Thyroid gland (tissue), 4 donors: ENCODE results near the gene SCGB2B2. TPM values are rescaled to one million over a fixed set of nuclear protein-coding genes. Genes with fewer than 3 reads are reported as not detected.

Source experiments
- DNase-seq, 2 donors: peaks; one replicate each; pipeline ENCODE4 v3.0.0-alpha.2; 2019
- H3K27ac ChIP-seq, 3 donors: fragments of 200-600 bp; sonication (generic); 1 replicate in 2 of 3; 2 replicates in 1 of 3; pipeline ENCODE4 v1.5.1; 2016 to 2019; ENCODE audit warnings: mild to moderate bottlenecking in 1 of 3, moderate library complexity in 1 of 3
- H3K27me3 ChIP-seq: fragments of 200-600 bp; sonication (generic); one replicate; pipeline ENCODE4 v1.5.1; 2019
- H3K36me3 ChIP-seq, 2 donors: fragments of 200-600 bp; sonication (generic); one replicate each; pipeline ENCODE4 v1.5.1; 2016 to 2019
- H3K4me1 ChIP-seq, 2 donors: fragments of 200-600 bp; sonication (generic); one replicate each; pipeline ENCODE4 v1.5.1; 2017 to 2019
- H3K4me3 ChIP-seq, 3 donors: fragments of 200-600 bp; sonication (generic); replicated peaks in 1 of 3; 1 replicate in 2 of 3; 2 replicates in 1 of 3; pipeline ENCODE4 v1.5.1; 2016; ENCODE audit warnings: mild to moderate bottlenecking in 1 of 3
- H3K9me3 ChIP-seq: fragments of 200-600 bp; sonication (generic); one replicate; pipeline ENCODE4 v1.5.1; 2017
- POLR2A ChIP-seq, 2 donors: fragments of 450-650 bp; IDR thresholded peaks; one replicate each; pipeline ENCODE4 v1.6.1; 2017; ENCODE audit warnings: antibody characterized with exemption in 2 of 2, mild to moderate bottlenecking in 2 of 2, moderate library complexity in 1 of 2
- WGBS, 2 donors: methylation state at CpG; one replicate each; pipeline ENCODE4 v1.1.5; 2017; 5-methylcytosine and 5-hydroxymethylcytosine counted together
- intact Hi-C: fragments of 100-400 bp; cut with DNase I; formaldehyde crosslinking; loops from one replicate; pipeline ENCODE4 v1.15.1; 2023
- total RNA-seq, 4 donors: library from RNA; depleted of rRNA; stranded (reverse); fragments of >200 nt; gene quantifications; one replicate each; pipeline ENCODE4 v1.2.3, GENCODE V29; 2016
- TF ChIP-seq, protein P1 (sequence below), 6 experiments: fragments of 200-600 bp in 3 of 6; fragments of 450-650 bp in 3 of 6; sonication (generic) in 3 of 6; IDR thresholded peaks; one replicate each; pipeline ENCODE4 v1.5.1; 2016 to 2019; ENCODE audit warnings: antibody characterized with exemption in 6 of 6, mild to moderate bottlenecking in 2 of 6, inconsistent platforms in 1 of 6, moderate library complexity in 1 of 6

Gene SCGB2B2
- total RNA-seq, 4 donors from 2014 or later = 1.0 to 2.0 (median 1.5) TPM

DNA sequence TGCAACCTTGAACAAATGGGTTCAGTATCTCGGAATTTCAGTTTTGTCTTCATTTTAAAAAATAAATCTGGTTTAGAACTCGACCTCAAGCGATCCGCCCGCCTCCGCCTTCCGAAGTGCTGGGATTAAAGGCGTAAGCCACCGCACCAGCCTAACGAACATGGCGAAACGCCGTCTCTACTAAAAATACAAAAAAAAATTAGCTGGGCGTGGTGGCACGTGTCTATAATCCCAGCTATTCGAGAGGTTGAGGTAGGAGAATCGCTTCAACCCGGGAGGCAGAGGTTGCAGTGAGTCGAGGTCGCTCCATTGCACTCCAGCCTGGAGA lies 1.1 kb upstream of the SCGB2B2 start:
- TF ChIP-seq, protein P1, sequence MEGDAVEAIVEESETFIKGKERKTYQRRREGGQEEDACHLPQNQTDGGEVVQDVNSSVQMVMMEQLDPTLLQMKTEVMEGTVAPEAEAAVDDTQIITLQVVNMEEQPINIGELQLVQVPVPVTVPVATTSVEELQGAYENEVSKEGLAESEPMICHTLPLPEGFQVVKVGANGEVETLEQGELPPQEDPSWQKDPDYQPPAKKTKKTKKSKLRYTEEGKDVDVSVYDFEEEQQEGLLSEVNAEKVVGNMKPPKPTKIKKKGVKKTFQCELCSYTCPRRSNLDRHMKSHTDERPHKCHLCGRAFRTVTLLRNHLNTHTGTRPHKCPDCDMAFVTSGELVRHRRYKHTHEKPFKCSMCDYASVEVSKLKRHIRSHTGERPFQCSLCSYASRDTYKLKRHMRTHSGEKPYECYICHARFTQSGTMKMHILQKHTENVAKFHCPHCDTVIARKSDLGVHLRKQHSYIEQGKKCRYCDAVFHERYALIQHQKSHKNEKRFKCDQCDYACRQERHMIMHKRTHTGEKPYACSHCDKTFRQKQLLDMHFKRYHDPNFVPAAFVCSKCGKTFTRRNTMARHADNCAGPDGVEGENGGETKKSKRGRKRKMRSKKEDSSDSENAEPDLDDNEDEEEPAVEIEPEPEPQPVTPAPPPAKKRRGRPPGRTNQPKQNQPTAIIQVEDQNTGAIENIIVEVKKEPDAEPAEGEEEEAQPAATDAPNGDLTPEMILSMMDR (IDR thresholded peaks at IDR 0.05) = no peak
- TF ChIP-seq POLR2A (IDR thresholded peaks at IDR 0.05) = no peak

DNA sequence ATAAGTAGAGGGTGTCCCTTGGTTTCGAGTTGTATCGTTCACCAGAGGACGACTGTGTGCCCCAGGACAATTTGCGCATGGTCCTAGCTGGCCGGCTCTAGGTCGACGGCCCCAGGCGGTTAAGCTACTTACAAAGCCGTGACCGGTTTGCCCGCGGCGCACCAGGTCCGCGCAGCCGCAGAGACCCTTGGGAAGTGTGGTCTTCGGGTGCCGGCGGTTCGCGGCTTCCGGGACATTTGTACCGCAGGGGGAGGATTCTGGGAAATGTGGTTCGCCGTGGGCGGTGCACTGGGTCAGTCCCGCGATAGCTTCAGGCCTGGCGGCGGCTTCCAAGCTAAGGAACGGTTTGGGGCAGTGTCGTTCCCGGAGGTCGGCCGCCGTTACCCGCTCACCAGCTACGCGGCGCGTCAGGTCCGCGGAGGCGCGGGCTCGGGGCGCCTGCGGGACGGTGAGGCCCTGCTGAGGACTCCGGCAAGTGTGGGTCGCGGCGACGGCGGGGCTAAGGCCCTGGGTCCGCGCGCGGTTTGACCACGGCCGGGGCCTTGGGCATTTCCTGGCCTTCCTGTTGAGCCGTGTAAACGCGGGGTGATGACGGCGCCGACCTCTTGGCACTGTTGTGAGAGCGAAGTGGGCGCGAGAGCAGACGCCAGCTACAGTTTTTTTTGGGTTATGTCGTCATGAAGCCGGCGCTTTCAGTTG lies 576 bp upstream of the SCGB2B2 start, which contains the start of gene ZNF302:
Gene ZNF302 (plus strand): TSS at position 293 of the 699 bp plus-strand sequence. CDS start 1,127 bp downstream, outside the sequence.
- whole genome bisulfite sequencing, 2 donors = 0 to 1% methylated on average over 12 to 23 of the region's 74 CpGs
- Histone ChIP-seq H3K9me3 (no peaks in the 10 kb centered on the region), H3K4me3 (peak within 1 kb of the TSS; percentile 28 to 83 (median 80)), H3K4me1 (peaks cover 15 to 25% of the 10 kb centered on the region in 2 donors), H3K36me3 (peaks cover 20 to 28% of the 10 kb centered on the region in 2 donors), H3K27ac (peak within 1 kb of the TSS; percentile 92 to 95 (median 94)), H3K27me3 (no peaks in the 10 kb centered on the region)
- DNase-seq = peak; percentile 97
- peak in 1 of 2 donors; percentile 87 for TF ChIP-seq POLR2A (IDR thresholded peaks at IDR 0.05)
- TF ChIP-seq, protein P1 (IDR thresholded peaks at IDR 0.05) = peak in 1 of 6 experiments; percentile 7
- intact Hi-C loops = no loop called here

More for the DNA sequence above, 1.1 kb upstream of the SCGB2B2 start:
- H3K27ac ChIP-seq = peak overlapping the region; percentile 92 to 95 (median 94)
- peaks cover 15 to 25% of the 10 kb centered on the region in 2 donors for H3K4me1 ChIP-seq
- no peaks in the 10 kb centered on the region for H3K9me3 ChIP-seq
- H3K4me3 ChIP-seq = peak overlapping the region; percentile 28 to 83 (median 80)
- no peak for DNase-seq
- H3K36me3 ChIP-seq = peaks cover 24 to 33% of the 10 kb centered on the region in 2 donors
- 3 to 10% methylated on average over 20 of the region's 20 CpGs for WGBS, 2 donors
- intact Hi-C loops = no loop called here
- no peaks in the 10 kb centered on the region for H3K27me3 ChIP-seq

DNA sequence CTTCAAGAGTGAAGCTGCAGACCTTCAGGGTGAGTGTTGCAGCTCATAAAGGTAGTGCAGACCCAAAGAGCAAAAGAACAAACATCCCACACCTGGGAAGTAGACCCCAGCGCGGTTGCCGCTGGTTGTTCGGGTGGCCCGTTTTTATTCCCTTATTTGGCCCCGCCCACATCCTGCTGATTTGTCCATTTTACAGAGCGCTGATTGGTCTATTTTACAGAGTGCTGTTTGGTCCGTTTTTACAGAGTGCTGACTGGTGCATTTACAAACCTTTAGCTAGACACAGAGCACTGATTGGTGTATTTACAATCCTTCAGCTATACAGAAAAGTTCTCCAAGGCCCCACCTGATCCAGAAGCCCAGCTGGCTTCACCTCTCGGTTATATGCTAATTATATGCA lies 1.0 kb downstream of the SCGB2B2 start:
- H3K4me3 ChIP-seq = no peak overlapping the region
- peaks cover 11 to 14% of the 10 kb centered on the region in 2 donors for H3K36me3 ChIP-seq
- peaks cover 15 to 25% of the 10 kb centered on the region in 2 donors for H3K4me1 ChIP-seq
- no peaks in the 10 kb centered on the region for H3K9me3 ChIP-seq
- WGBS, 2 donors = 93 to 94% methylated on average over 9 of the region's 9 CpGs
- no peaks in the 10 kb centered on the region for H3K27me3 ChIP-seq
- intact Hi-C loops = no loop called here
- DNase-seq = no peak
- no peak overlapping the region for H3K27ac ChIP-seq
- TF ChIP-seq POLR2A (IDR thresholded peaks at IDR 0.05) = no peak
- TF ChIP-seq, protein P1 (IDR thresholded peaks at IDR 0.05) = no peak

DNA sequence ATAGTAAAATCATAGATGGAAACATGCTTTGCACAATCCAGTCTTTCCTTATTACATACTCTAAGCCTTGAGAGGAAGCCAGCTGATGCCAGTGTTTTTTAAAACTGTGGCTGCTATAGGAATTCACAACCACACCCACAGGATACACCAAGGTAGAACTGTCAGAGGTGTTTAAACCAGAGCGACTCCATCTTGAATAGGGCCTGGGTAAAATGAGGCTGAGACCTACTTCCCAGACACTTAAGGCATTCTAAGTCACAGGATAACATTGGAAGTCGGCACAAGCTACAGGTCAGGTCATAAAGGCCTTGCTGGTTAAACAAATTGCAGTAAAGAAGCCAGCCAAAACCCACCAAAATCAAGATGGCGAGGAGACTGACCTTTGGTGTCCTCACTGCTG lies 1.7 kb downstream of the SCGB2B2 start:
- H3K36me3 ChIP-seq = peaks cover 7 to 12% of the 10 kb centered on the region in 2 donors
- TF ChIP-seq, protein P1 (IDR thresholded peaks at IDR 0.05) = no peak
- no peak for TF ChIP-seq POLR2A (IDR thresholded peaks at IDR 0.05)
- WGBS, 2 donors = 92 to 98% methylated on average over 3 of the region's 3 CpGs
- intact Hi-C loops = no loop called here
- no peak overlapping the region for H3K4me3 ChIP-seq
- H3K9me3 ChIP-seq = no peaks in the 10 kb centered on the region
- peaks cover 15 to 25% of the 10 kb centered on the region in 2 donors for H3K4me1 ChIP-seq
- H3K27ac ChIP-seq = no peak overlapping the region
- DNase-seq = no peak
- H3K27me3 ChIP-seq = no peaks in the 10 kb centered on the region

DNA sequence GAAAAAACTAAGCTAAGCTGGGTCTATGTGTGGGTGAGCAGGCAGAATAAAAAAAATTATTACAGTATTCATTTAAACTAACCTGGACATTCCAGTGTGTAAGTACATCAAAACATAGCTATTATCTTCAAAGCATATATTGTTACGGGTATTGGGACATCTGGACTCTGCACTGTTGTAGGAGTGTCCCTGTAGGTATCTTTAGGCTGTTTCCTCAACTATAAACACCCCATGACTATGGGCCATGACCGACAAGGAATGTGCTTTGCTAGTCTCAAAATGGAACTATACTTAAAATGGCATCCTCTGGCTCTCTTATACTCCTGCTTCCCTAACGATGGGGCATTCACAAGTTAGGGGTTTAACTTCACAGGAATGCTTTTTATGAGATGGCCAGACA lies 3.4 kb downstream of the SCGB2B2 start:
- Histone ChIP-seq H3K4me1 (peaks cover 10 to 15% of the 10 kb centered on the region in 2 donors), H3K27ac (no peak overlapping the region), H3K27me3 (no peaks in the 10 kb centered on the region), H3K9me3 (no peaks in the 10 kb centered on the region), H3K36me3 (no peaks in the 10 kb centered on the region), H3K4me3 (no peak overlapping the region)
- 72 to 73% methylated on average over 3 of the region's 3 CpGs for WGBS, 2 donors
- DNase-seq = no peak
- TF ChIP-seq POLR2A (IDR thresholded peaks at IDR 0.05) = no peak
- TF ChIP-seq, protein P1 (IDR thresholded peaks at IDR 0.05) = no peak
- intact Hi-C loops = no loop called here
